K562 (cell line): Measurements from ENCODE around the gene ITK. TPM values are rescaled to one million over a fixed set of nuclear protein-coding genes. Genes with fewer than 3 reads are reported as not detected.

ENCODE experiments used
- CBFA2T2 ChIP-seq: fragments of 450-650 bp; conservative IDR thresholded peaks from 2 replicates; pipeline ENCODE4 v1.6.1; 2017; ENCODE audit warnings: mild to moderate bottlenecking
- FOXK2 ChIP-seq, 2 experiments: fragments of 450-650 bp; IDR thresholded peaks in 1 of 2; conservative IDR thresholded peaks in 1 of 2; 2 replicates each; pipeline ENCODE4 v1.6.1; 2016; ENCODE audit warnings: low read depth in 2 of 2, mild to moderate bottlenecking in 1 of 2
- HDAC1 ChIP-seq, 2 experiments: fragments of 450-650 bp; IDR thresholded peaks; 2 replicates each; pipeline ENCODE4 v1.6.1; 2016 to 2017; ENCODE audit warnings: inconsistent platforms in 1 of 2, mild to moderate bottlenecking in 1 of 2, moderate library complexity in 1 of 2
- KLF10 ChIP-seq: fragments of 250-450 bp; sonication (Bioruptor Pico); IDR thresholded peaks from 2 replicates; pipeline ENCODE4 v1.6.1; 2021; ENCODE audit warnings: matching md5 sums
- KLF6 ChIP-seq: fragments of 250-450 bp; sonication (Bioruptor Pico); IDR thresholded peaks from 2 replicates; pipeline ENCODE4 v1.4.0; 2020; ENCODE audit warnings: mild to moderate bottlenecking, moderate library complexity, borderline replicate concordance
- L3MBTL2 ChIP-seq: fragments of 450-650 bp; IDR thresholded peaks from 2 replicates; pipeline ENCODE4 v1.6.1; 2016; ENCODE audit warnings: mild to moderate bottlenecking, moderate library complexity
- LEF1 ChIP-seq: fragments of 450-650 bp; IDR thresholded peaks from 2 replicates; pipeline ENCODE4 v1.6.1; 2016; ENCODE audit warnings: mild to moderate bottlenecking
- MAFK ChIP-seq: IDR thresholded peaks from 2 replicates; pipeline ENCODE4 v1.6.1; 2011; ENCODE audit warnings: low read length, improper control_type of control experiment
- MTA1 ChIP-seq: fragments of 450-650 bp; IDR thresholded peaks from 2 replicates; pipeline ENCODE4 v1.6.1; 2017; ENCODE audit warnings: borderline replicate concordance
- MYC ChIP-seq, 2 experiments: fragments of 250-450 bp in 1 of 2; sonication (Bioruptor Pico) in 1 of 2; IDR thresholded peaks; 2 replicates each; pipeline versions ENCODE4 v1.5.1 to v1.6.1; 2012 to 2021; ENCODE audit warnings: low read depth in 2 of 2, borderline replicate concordance in 1 of 2, improper control_type of control experiment in 1 of 2, low read length in 1 of 2, mild to moderate bottlenecking in 1 of 2, moderate library complexity in 1 of 2
- NRF1 ChIP-seq, 2 experiments: fragments of 450-650 bp; IDR thresholded peaks in 1 of 2; conservative IDR thresholded peaks in 1 of 2; 2 replicates each; pipeline ENCODE4 v1.6.1; 2014; ENCODE audit warnings: mild to moderate bottlenecking in 2 of 2
- OTX1 ChIP-seq: fragments of 450-650 bp; formaldehyde crosslinking; IDR thresholded peaks from 2 replicates; pipeline ENCODE4 v1.4.0; 2022; ENCODE audit warnings: mild to moderate bottlenecking
- POLR2G ChIP-seq: fragments of 200-400 bp; formaldehyde crosslinking; IDR thresholded peaks from 2 replicates; pipeline ENCODE4 v1.6.1; 2017; ENCODE audit warnings: low read depth, mild to moderate bottlenecking, antibody characterized with exemption, low read length, moderate library complexity
- PTBP1 ChIP-seq: fragments of 200-400 bp; formaldehyde crosslinking; IDR thresholded peaks from 2 replicates; pipeline ENCODE4 v1.6.1; 2017; ENCODE audit warnings: low read depth, low read length
- RBM15 ChIP-seq: fragments of 200-400 bp; formaldehyde crosslinking; IDR thresholded peaks from 2 replicates; pipeline ENCODE4 v1.6.1; 2018; ENCODE audit warnings: mild to moderate bottlenecking, low read length, moderate library complexity; ENCODE audit not compliant: insufficient read depth
- RBM22 ChIP-seq: fragments of 200-400 bp; formaldehyde crosslinking; IDR thresholded peaks from 2 replicates; pipeline ENCODE4 v1.6.1; 2018; ENCODE audit warnings: low read length, low read depth; ENCODE audit not compliant: poor library complexity, severe bottlenecking
- ZNF12 ChIP-seq: sonication (generic); formaldehyde crosslinking; IDR thresholded peaks from 2 replicates; pipeline ENCODE4 v1.4.0; 2020; ENCODE audit warnings: mild to moderate bottlenecking, missing genetic modification reagents
- ZNF41 ChIP-seq: fragments of 250-450 bp; sonication (Bioruptor Pico); conservative IDR thresholded peaks from 2 replicates; pipeline ENCODE4 v1.4.0; 2020; ENCODE audit warnings: mild to moderate bottlenecking
- ZNF561 ChIP-seq: fragments of 450-650 bp; formaldehyde crosslinking; conservative IDR thresholded peaks from 2 replicates; pipeline ENCODE4 v1.4.0; 2020; ENCODE audit warnings: mild to moderate bottlenecking, moderate library complexity
- ZNF584 ChIP-seq: fragments of 200-800 bp; sonication (Bioruptor generic); IDR thresholded peaks from 2 replicates; pipeline ENCODE4 v1.6.1; 2016; ENCODE audit warnings: low read depth, mild to moderate bottlenecking, missing genetic modification characterization, missing compliant biosample characterization
- ZNF668 ChIP-seq: fragments of 250-450 bp; sonication (Bioruptor Pico); IDR thresholded peaks from 2 replicates; pipeline ENCODE4 v1.8.0; 2022; ENCODE audit warnings: mild to moderate bottlenecking, inconsistent platforms
- ZNF77 ChIP-seq: fragments of 250-450 bp; sonication (Bioruptor Pico); IDR thresholded peaks from 2 replicates; pipeline ENCODE4 v1.5.0; 2020
- ZNF778 ChIP-seq: fragments of 450-650 bp; formaldehyde crosslinking; IDR thresholded peaks from 2 replicates; pipeline ENCODE4 v1.4.0; 2020; ENCODE audit warnings: mild to moderate bottlenecking, moderate library complexity
- polyA plus RNA-seq, 8 experiments: library from polyadenylated mRNA; depleted of rRNA in 4 of 8; stranded (reverse) in 5 of 8; unstranded in 3 of 8; fragments of >200 nt; fragmentation: Nextera tagmentation in 2 of 8; fragmentation: Illumina TruSeq in 1 of 8; extraction: Ambion mirVana in 2 of 8; extraction: Trizol in 1 of 8; gene quantifications; 2 replicates each; pipeline versions ENCODE4 v1.2.1 to v1.2.3, GENCODE V29; 2011 to 2014; ENCODE audit warnings: inconsistent platforms in 1 of 8, missing spikeins in 1 of 8
- total RNA-seq, 7 experiments: library from RNA; depleted of rRNA in 6 of 7; stranded (reverse); fragments of >200 nt in 6 of 7; fragmentation: Illumina TruSeq in 2 of 7; extraction: Trizol in 2 of 7; gene quantifications; 2 replicates each; pipeline versions ENCODE4 v1.2.1 to v1.2.3, GENCODE V29; 2011 to 2021; ENCODE audit warnings: low replicate concordance in 1 of 7
- TF ChIP-seq, protein P1 (sequence below), 2 experiments: fragments of 450-650 bp; conservative IDR thresholded peaks; 2 replicates each; pipeline ENCODE4 v1.6.1; 2017; ENCODE audit warnings: mild to moderate bottlenecking in 2 of 2, moderate library complexity in 2 of 2

Gene ITK
- total and polyA plus RNA-seq, 9 of the 15 experiments (the other 6 are each of a cell fraction or from before 2014, with no cell fraction given): 0.04 to 0.75 TPM; not detected in 7

DNA sequence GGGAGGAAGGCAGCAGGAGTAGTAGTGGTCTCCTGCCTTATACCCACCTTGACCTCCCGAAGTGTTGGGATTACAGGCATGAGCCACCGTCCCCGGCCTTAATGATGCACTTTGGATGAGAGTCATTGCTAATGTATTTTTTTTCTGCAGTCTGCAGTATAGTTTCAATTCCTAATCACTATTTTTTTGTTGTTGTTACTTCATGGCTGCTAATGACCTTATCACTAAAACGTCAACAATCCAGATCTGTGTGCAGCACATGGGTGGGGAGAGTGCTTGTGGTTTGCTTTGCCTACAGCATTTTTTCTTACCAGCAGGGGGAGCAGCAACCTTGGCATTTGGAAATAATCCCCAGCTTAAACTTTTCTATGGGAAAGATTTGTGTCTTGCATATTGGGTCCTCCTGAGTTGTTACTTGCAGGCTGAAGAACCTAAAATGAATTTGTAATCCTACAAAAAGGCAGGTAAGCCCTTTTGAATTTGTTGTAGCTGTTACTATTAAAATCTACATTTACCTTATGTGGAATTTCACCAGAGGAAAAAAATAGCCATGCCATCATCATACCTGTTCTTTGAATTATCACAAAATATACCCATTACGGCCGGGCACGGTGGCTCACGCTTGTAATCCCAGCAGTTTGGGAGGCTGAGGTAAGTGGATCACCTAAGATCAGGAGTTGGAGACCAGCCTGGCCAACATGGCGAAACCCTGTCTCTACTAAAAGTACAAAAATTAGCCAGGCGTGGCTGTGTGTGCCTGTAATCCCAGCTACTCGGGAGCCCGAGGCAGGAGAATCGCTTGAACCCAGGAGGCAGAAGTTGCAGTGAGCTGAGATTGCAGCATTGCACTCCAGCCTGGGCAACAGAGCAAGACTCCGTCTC lies 31.7 kb upstream of the ITK start (continued):
- no peak for TF ChIP-seq PTBP1
- TF ChIP-seq ZNF77 (CRISPR knock-in tag): no peak
- TF ChIP-seq ZNF41: no peak
- TF ChIP-seq HDAC1 (IDR thresholded peaks at IDR 0.05): no peak
- no peak for TF ChIP-seq RBM15
- no peak for TF ChIP-seq CBFA2T2
- TF ChIP-seq L3MBTL2: peak; percentile 70
- no peak for TF ChIP-seq OTX1 (CRISPR knock-in tag)
- TF ChIP-seq MYC (IDR thresholded peaks at IDR 0.05; ENCODE audit: low read depth, low read length): peak; percentile 42; the same call in 1 of the 2 replicates
- TF ChIP-seq MYC (CRISPR knock-in tag; IDR thresholded peaks at IDR 0.05; ENCODE audit: borderline replicate concordance, low read depth): no peak
- peak in 1 of 2 experiments; percentile 17; a peak in 1 of 4 replicates for TF ChIP-seq FOXK2 (conservative IDR thresholded peaks at IDR 0.05 in 1 of 2, IDR thresholded peaks at IDR 0.05 in 1 of 2; ENCODE audit: low read depth in 2 of 2)
- TF ChIP-seq MAFK: no peak
- 0 out of 4 replicates have a peak, but pooled peaks of 1 of the 2 experiments have one; percentile 8 for TF ChIP-seq NRF1 (conservative IDR thresholded peaks at IDR 0.05 in 1 of 2, IDR thresholded peaks at IDR 0.05 in 1 of 2)
- no peak for TF ChIP-seq ZNF668 (CRISPR knock-in tag)
- no peak for TF ChIP-seq MTA1
- no peak for TF ChIP-seq ZNF12
- no peak for TF ChIP-seq ZNF561 (CRISPR knock-in tag)
- no peak for TF ChIP-seq ZNF584 (CRISPR knock-in tag)
- TF ChIP-seq, protein P1, sequence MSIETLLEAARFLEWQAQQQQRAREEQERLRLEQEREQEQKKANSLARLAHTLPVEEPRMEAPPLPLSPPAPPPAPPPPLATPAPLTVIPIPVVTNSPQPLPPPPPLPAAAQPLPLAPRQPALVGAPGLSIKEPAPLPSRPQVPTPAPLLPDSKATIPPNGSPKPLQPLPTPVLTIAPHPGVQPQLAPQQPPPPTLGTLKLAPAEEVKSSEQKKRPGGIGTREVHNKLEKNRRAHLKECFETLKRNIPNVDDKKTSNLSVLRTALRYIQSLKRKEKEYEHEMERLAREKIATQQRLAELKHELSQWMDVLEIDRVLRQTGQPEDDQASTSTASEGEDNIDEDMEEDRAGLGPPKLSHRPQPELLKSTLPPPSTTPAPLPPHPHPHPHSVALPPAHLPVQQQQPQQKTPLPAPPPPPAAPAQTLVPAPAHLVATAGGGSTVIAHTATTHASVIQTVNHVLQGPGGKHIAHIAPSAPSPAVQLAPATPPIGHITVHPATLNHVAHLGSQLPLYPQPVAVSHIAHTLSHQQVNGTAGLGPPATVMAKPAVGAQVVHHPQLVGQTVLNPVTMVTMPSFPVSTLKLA (conservative IDR thresholded peaks at IDR 0.05): peak; percentile 41 to 49; a peak in 1 of 4 replicates
- TF ChIP-seq RBM22: no peak
- TF ChIP-seq KLF6 (CRISPR knock-in tag): no peak
- TF ChIP-seq ZNF778: no peak
- TF ChIP-seq LEF1: no peak
- TF ChIP-seq POLR2G: no peak
- no peak for TF ChIP-seq KLF10 (CRISPR knock-in tag)
